ENCODE results near the gene SOX6. TPM values are rescaled to one million over a fixed set of nuclear protein-coding genes. Genes with fewer than 3 reads are reported as not detected.

The SOX6 gene
- total and polyA plus RNA-seq, 2 of the 13 experiments (the other 11 are each of a cell fraction or from before 2014, with no cell fraction given) = 2.6 to 11.2 TPM

GRCh38 chr11:16402654-16403447, 46.5 kb upstream of the SOX6 start (continued):
- TF ChIP-seq ZNF407 (CRISPR knock-in tag; IDR thresholded peaks at IDR 0.05; ENCODE audit: not compliant biosample characterization) (no peak), ADNP (CRISPR knock-in tag; IDR thresholded peaks at IDR 0.05) (no peak), THAP11 (CRISPR knock-in tag; IDR thresholded peaks at IDR 0.05) (peak; percentile 39), ZNF263 (CRISPR knock-in tag; IDR thresholded peaks at IDR 0.05) (no peak), PHF5A (CRISPR knock-in tag; IDR thresholded peaks at IDR 0.05; ENCODE audit: low read depth, unreplicated experiment) (no peak), RERE (CRISPR knock-in tag; IDR thresholded peaks at IDR 0.05; ENCODE audit: low read depth) (no peak), NFYC (CRISPR knock-in tag; IDR thresholded peaks at IDR 0.05) (0 out of 2 replicates have a peak, but pooled peaks have one; percentile 18)
- TF ChIP-seq, protein P1, sequence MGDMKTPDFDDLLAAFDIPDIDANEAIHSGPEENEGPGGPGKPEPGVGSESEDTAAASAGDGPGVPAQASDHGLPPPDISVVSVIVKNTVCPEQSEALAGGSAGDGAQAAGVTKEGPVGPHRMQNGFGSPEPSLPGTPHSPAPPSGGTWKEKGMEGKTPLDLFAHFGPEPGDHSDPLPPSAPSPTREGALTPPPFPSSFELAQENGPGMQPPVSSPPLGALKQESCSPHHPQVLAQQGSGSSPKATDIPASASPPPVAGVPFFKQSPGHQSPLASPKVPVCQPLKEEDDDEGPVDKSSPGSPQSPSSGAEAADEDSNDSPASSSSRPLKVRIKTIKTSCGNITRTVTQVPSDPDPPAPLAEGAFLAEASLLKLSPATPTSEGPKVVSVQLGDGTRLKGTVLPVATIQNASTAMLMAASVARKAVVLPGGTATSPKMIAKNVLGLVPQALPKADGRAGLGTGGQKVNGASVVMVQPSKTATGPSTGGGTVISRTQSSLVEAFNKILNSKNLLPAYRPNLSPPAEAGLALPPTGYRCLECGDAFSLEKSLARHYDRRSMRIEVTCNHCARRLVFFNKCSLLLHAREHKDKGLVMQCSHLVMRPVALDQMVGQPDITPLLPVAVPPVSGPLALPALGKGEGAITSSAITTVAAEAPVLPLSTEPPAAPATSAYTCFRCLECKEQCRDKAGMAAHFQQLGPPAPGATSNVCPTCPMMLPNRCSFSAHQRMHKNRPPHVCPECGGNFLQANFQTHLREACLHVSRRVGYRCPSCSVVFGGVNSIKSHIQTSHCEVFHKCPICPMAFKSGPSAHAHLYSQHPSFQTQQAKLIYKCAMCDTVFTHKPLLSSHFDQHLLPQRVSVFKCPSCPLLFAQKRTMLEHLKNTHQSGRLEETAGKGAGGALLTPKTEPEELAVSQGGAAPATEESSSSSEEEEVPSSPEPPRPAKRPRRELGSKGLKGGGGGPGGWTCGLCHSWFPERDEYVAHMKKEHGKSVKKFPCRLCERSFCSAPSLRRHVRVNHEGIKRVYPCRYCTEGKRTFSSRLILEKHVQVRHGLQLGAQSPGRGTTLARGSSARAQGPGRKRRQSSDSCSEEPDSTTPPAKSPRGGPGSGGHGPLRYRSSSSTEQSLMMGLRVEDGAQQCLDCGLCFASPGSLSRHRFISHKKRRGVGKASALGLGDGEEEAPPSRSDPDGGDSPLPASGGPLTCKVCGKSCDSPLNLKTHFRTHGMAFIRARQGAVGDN (CRISPR knock-in tag; IDR thresholded peaks at IDR 0.05) = no peak
- TF ChIP-seq, protein P2, sequence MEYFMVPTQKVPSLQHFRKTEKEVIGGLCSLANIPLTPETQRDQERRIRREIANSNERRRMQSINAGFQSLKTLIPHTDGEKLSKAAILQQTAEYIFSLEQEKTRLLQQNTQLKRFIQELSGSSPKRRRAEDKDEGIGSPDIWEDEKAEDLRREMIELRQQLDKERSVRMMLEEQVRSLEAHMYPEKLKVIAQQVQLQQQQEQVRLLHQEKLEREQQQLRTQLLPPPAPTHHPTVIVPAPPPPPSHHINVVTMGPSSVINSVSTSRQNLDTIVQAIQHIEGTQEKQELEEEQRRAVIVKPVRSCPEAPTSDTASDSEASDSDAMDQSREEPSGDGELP (IDR thresholded peaks at IDR 0.05; ENCODE audit: borderline replicate concordance, low read depth) = 0 out of 2 replicates have a peak, but pooled peaks have one; percentile 16
